Psoas muscle (tissue), 8 donors: ENCODE results near the gene NMT1. TPM values are rescaled to one million over a fixed set of nuclear protein-coding genes. Genes with fewer than 3 reads are reported as not detected.

Experiments
- ATAC-seq, 4 donors: fragments of 200-7000 bp; cut with Tn5 transposase; one replicate each; pipeline ENCODE4 v1.9.1; 2020; ENCODE audit warnings: moderate library complexity in 3 of 4, mild to moderate bottlenecking in 2 of 4
- DNase-seq, 2 donors: peaks; one replicate each; pipeline ENCODE4 v3.0.0-alpha.2; 2020
- H3K27ac ChIP-seq: fragments of 200-600 bp; one replicate; pipeline ENCODE4 v1.8.0; 2022
- H3K27me3 ChIP-seq, 3 donors: fragments of 200-600 bp in 1 of 3; one replicate each; pipeline versions ENCODE4 v1.6.1 to v1.8.0; 2013 to 2022; ENCODE audit warnings: low read length in 2 of 3, mild to moderate bottlenecking in 2 of 3, moderate library complexity in 1 of 3; ENCODE audit not compliant: insufficient read depth in 3 of 3
- H3K36me3 ChIP-seq, 2 donors: fragments of 200-600 bp in 1 of 2; one replicate each; pipeline versions ENCODE4 v1.6.1 to v1.8.0; 2013 to 2022; ENCODE audit warnings: low read depth in 1 of 2, mild to moderate bottlenecking in 1 of 2, moderate library complexity in 1 of 2; ENCODE audit not compliant: insufficient read depth in 1 of 2
- H3K4me1 ChIP-seq: fragments of 200-600 bp; one replicate; pipeline ENCODE4 v1.8.0; 2022
- H3K4me3 ChIP-seq: fragments of 200-600 bp; one replicate; pipeline ENCODE4 v1.8.0; 2022; ENCODE audit warnings: mild to moderate bottlenecking
- H3K9me3 ChIP-seq: fragments of 200-600 bp; one replicate; pipeline ENCODE4 v1.8.0; 2022
- CTCF ChIP-seq: fragments of 200-600 bp; IDR thresholded peaks from one replicate; pipeline ENCODE4 v1.8.0; 2022; ENCODE audit warnings: antibody characterized with exemption
- WGBS, 3 donors: extraction: QIAGEN DNeasy Blood & Tissue Kit; methylation state at CpG; one replicate each; pipeline versions ENCODE4 v1.1.6 to v1.1.7; 2013; 5-methylcytosine and 5-hydroxymethylcytosine counted together
- intact Hi-C, 2 donors: fragments of 100-400 bp; cut with DNase I; formaldehyde crosslinking; loops; one replicate each; pipeline versions ENCODE4 v1.11.0 to v1.14.2; 2022
- polyA plus RNA-seq, 3 donors: library from polyadenylated mRNA; stranded (reverse); fragments of 200-250 nt; gene quantifications; one replicate each; pipeline ENCODE4 v1.2.3, GENCODE V29; 2013
- total RNA-seq, 4 donors: library from RNA; stranded (reverse); fragmentation: NEBNext Ultra II Directional in 2 of 4; extraction: Animal tissue kit (Norgen Biotek cat#: 25700) in 2 of 4; gene quantifications; one replicate each; pipeline versions ENCODE4 v1.2.1 to v1.2.4, GENCODE V29; 2021 to 2023
- donor health status: healthy with polysubstance abuse.
- donor health status: DM: no; HTN: no; CAD: no; lungs with moderate emphysema.
- donor health status: Bipolar disorder and iron deficiency.
- donor health status: healthy.
- donor health status: DM: yes; HTN: yes; CAD: no.
- donor health status: DM: no; HTN: no; CAD: no.
- donor health status: DM: no; HTN: no; CAD: no.
- donor health status: DM: yes; HTN: yes; CAD: no.

The NMT1 gene
- total and polyA plus RNA-seq, 7 donors: 58.0 to 164 (median 79.7) TPM

DNA sequence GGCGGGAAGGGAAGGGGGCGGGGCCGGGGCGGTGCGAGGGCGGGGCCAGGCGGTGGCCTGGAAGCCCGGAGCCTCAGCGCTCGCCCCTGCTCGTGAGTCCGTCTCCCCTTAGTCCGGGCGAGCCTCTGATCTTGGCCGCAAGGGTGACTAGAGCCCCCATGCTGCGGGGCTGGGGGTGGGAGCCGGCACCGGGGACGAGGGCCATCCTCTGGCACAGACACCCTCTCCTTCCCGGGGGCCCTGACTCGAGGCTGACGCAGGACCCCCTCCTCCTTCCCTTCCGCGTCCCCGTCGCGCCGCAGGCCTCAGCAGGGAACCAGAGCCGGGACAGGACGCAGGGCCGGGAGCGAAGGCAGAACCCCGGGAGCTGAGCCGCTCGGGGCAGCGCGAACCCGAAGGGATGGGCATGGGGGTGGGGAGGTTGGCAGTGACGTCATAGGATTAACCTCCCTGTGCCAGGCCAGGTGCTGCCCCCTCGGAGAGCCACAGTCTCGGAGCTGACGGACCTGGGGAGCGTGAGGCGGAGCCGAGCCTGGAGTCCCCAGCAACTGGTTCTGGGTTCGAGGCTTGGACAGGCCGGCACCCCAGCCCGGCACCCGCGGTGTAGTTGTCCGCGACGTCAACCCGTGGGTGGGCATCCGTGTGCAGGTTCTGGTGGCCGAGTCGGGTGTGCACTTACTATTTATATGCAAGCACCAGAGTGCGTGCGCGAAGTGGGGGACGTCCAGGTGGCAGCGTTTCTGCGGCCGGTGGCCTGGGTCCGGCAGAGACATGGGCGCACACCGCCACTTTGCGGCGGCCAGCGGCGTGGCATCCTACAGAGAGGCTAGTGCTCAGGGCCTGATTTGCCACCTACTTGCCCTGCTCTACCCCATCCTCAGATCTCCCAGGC lies 71.7 kb downstream of the NMT1 start:
- peaks cover 39% of the 10 kb centered on the region for H3K4me1 ChIP-seq
- H3K27ac ChIP-seq: peak overlapping the region; percentile 91
- TF ChIP-seq CTCF: peak; percentile 79
- peaks cover 0 to under 1% of the 10 kb centered on the region in 2 donors for H3K36me3 ChIP-seq
- intact Hi-C loops: loop anchor here (2.0 to 10.0 kb wide), 7 partner anchors 36 to 358 kb away; partner anchors contain the start of gene DCAKD (in 1 of the 2)
- H3K9me3 ChIP-seq: no peaks in the 10 kb centered on the region
- WGBS, 3 donors: 1 to 2% (median 1%) methylated on average over 45 to 71 of the region's 71 CpGs
- peak overlapping the region; percentile 88 for H3K4me3 ChIP-seq
- peak; percentile 87 to 93 for DNase-seq
- peak; percentile 63 to 77 (median 70) for ATAC-seq
- H3K27me3 ChIP-seq: no peaks in the 10 kb centered on the region

- intact Hi-C loops: loop anchor here in 1 of 2 donors (10.0 kb wide), 1 partner anchor 361 kb away; no protein-coding TSS in a partner anchor
Observed at GRCh38 chr17:45135192-45135977, 74.3 kb downstream of the NMT1 start, which contains the start of gene ACBD4. TSS of gene ACBD4 (plus strand) at chr17:45135687. CDS start at chr17:45136145, 458 bp downstream.

GRCh38 chr17:45135978-45136791 lies 75.1 kb downstream of the NMT1 start:
- Histone ChIP-seq H3K9me3 (no peaks in the 10 kb centered on the region), H3K36me3 (peaks cover 0 to 4% of the 10 kb centered on the region in 2 donors), H3K27me3 (no peaks in the 10 kb centered on the region), H3K4me1 (peaks cover 6% of the 10 kb centered on the region), H3K4me3 (peak overlapping the region; percentile 71), H3K27ac (peak overlapping the region; percentile 69)
- intact Hi-C loops: loop anchor here (1.0 to 10.0 kb wide), 3 partner anchors 61 to 361 kb away; no protein-coding TSS in a partner anchor
- no peak for ATAC-seq
- 45 to 57% (median 47%) methylated on average over 21 of the region's 21 CpGs for WGBS, 3 donors
- peak in 1 of 2 donors; percentile 56 for DNase-seq
- TF ChIP-seq CTCF: no peak

More at GRCh38 chr17:45135192-45135977, 74.3 kb downstream of the NMT1 start, which contains the start of gene ACBD4:
- peak; percentile 100 for TF ChIP-seq CTCF
- WGBS, 3 donors: 5% methylated on average over 40 of the region's 40 CpGs
- ATAC-seq (peak; percentile 79 to 83 (median 82)), DNase-seq (peak; percentile 94 to 97)
- peaks cover 14% of the 10 kb centered on the region for H3K4me1 ChIP-seq
- peak within 1 kb of the TSS; percentile 71 for H3K4me3 ChIP-seq
- H3K9me3 ChIP-seq: no peaks in the 10 kb centered on the region
- peaks cover 0 to 4% of the 10 kb centered on the region in 2 donors for H3K36me3 ChIP-seq
- H3K27ac ChIP-seq: peak within 1 kb of the TSS; percentile 69
- H3K27me3 ChIP-seq: no peaks in the 10 kb centered on the region
